Prostate gland (tissue), 2 donors: ENCODE results near the gene SLC49A3.

ENCODE experiments used
- CTCF ChIP-seq, 4 experiments: fragments of 200-600 bp in 2 of 4; fragments of 450-650 bp in 2 of 4; sonication (generic) in 2 of 4; IDR thresholded peaks; 1 replicate in 3 of 4; 2 replicates in 1 of 4; pipeline ENCODE4 v1.5.1; 2016 to 2019; ENCODE audit warnings: antibody characterized with exemption in 4 of 4, mild to moderate bottlenecking in 2 of 4, moderate library complexity in 2 of 4
- POLR2A ChIP-seq: fragments of 450-650 bp; IDR thresholded peaks from one replicate; pipeline ENCODE4 v1.6.1; 2016; ENCODE audit warnings: antibody characterized with exemption, mild to moderate bottlenecking

GRCh38 chr4:664713-665231 lies 24.2 kb downstream of the SLC49A3 start:
- TF ChIP-seq CTCF (IDR thresholded peaks at IDR 0.05): no peak
- no peak for TF ChIP-seq POLR2A
